ENCODE data around the gene NDRG4. TPM values are rescaled to one million over a fixed set of nuclear protein-coding genes. Genes with fewer than 3 reads are reported as not detected.

The NDRG4 gene, protein sequence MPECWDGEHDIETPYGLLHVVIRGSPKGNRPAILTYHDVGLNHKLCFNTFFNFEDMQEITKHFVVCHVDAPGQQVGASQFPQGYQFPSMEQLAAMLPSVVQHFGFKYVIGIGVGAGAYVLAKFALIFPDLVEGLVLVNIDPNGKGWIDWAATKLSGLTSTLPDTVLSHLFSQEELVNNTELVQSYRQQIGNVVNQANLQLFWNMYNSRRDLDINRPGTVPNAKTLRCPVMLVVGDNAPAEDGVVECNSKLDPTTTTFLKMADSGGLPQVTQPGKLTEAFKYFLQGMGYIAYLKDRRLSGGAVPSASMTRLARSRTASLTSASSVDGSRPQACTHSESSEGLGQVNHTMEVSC
- polyA plus RNA-seq (2012; ENCODE audit: insufficient read depth, insufficient read length) = 3.6 TPM

DNA sequence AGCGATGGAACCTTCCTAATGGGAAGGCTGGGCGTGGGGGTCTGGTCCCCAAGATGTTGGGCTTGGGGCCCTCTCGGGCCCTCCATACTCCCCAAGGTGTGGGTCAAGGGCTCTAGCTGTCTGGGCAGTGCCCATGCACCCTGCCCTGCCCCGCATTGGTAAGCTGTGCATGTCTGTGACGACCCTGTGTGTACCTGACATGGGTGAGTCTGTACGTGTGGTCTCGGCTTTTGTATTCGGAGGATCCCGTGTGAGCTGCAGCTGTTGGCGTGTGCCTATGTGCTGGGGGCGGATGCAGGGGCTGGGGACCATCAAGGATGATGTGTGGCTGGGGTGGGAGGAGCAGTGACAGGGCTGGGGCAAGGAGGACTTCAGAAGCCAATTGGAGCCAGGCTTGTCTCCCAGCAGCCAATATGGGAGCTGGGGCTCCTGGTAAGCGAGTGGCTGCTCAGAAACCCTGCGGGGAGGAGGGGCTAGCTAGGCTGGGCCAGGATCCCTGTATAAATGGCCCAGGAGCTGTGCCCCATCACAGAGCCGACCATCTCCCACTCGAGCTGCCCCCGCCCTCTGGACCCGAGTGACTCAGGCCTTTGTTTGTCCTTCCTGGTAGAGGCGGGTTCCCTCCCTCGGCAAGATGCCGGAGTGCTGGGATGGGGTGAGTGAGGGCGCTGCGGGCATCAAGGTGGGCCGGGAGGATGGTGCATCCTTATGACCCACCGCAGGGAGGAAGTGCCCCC lies at the start of gene NDRG4:
NDRG4 (plus strand) TSS at position 529 of the 737 bp plus-strand sequence; CDS start at position 635, 106 bp downstream.
- peak; percentile 22 for DNase-seq (ENCODE audit: low read depth, low spot score)
- no peak within 1 kb of the TSS for H3K4me3 ChIP-seq (ENCODE audit: low read length)

DNA sequence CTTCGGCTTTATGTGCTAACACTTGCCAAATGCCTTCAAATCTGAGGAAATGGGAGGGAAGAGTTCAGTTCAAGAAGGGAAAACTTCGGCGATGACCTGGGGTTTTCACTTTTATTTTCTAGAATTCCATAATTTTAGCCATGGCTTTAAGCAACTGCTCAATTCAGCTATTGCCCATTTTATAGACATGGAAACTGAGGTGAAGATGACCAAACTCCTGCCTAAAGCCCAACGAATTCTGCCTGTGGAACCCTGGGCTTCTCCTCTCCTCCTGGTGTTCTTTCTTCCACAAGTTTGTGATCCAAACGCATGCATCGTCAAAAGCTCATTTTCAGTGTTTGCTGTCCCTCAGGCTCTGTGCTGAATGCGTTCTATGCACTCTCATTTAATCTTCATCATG lies 49.4 kb upstream of the NDRG4 start:
- DNase-seq (ENCODE audit: low read depth, low spot score) = no peak
- H3K4me3 ChIP-seq (ENCODE audit: low read length) = no peak overlapping the region

DNA sequence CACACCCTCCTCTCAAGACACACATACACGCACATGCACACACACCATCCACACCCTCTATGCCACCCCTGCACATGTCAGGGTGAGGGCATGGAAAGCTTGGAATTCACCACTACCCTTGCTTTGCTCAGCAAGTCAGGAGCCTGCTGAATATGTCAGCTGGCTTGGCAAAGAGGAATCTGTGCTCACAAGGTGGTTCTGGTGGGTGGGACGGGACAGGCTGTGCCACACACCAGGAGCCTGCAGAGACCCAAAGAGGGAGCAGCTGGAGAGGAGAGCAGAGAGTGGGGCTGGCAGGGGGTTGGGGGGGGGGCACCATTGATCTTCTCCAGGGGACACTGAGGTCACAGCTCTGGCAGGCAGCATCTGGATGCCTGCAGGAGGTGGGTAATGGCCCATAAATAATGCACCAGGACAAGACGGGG lies 48.7 kb upstream of the NDRG4 start:
- no peak for DNase-seq (ENCODE audit: low read depth, low spot score)
- no peak overlapping the region for H3K4me3 ChIP-seq (ENCODE audit: low read length)

DNA sequence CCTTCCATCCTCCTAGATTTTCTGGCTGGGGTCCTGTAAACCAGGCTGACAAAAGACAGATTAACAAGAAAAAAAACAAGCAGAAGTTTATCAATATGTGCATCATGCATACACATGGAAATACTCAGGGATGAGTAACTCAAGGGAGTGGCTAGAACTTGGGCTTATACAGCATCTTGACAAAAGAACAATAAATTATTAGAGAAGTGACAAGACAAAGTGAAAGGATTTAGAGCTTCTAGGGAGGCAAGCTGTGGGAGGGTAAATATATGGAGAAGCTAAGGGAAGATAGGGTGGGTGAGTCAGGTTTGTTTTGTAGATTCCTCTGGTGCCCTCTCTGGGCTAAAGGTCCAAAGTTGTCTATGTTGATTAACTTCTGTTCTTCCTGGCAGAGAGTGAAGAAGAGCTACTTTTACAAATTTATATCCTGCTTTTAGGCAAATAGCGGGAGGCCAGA lies 48.0 kb upstream of the NDRG4 start:
- DNase-seq (ENCODE audit: low read depth, low spot score) = no peak
- no peak overlapping the region for H3K4me3 ChIP-seq (ENCODE audit: low read length)

DNA sequence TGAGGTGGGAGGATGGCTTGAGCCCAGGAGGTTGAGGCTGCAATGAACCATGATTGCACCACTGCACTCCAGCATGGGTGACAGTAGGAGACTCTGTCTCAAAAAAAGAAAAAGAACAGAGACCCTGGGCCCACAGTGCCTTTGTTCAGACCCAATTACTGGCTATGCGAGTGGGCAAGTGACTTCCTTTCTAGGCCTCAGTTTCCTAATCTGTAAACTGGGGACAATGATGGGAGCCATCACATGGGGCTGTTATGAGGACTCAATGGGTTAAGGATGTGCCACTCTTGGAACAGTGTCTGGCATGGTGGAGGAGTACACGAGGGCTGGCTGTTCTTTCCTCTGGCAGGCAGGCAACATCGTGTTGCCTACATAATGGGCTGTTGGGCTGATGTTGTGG lies 47.3 kb upstream of the NDRG4 start:
- H3K4me3 ChIP-seq (ENCODE audit: low read length) = no peak overlapping the region
- no peak for DNase-seq (ENCODE audit: low read depth, low spot score)

DNA sequence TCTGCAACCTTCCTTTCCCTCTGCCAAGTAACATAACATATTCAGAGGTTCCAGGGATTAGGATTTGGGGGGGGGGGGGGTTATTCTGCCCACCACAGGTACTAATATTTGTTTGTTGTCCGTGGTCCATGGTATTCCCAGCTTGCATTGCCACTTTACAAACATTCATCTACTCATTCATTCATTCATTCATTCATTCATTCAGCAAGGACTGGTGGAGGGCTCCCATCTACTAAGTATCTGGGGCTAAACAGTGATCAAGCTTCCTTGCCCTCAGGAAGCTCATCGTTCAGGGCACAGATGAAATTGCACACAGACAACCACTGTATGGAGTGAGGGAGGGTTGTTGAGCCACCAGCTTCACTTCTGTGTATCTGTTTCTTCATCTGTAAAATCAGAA lies 45.8 kb upstream of the NDRG4 start:
- no peak overlapping the region for H3K4me3 ChIP-seq (ENCODE audit: low read length)
- DNase-seq (ENCODE audit: low read depth, low spot score) = no peak

DNA sequence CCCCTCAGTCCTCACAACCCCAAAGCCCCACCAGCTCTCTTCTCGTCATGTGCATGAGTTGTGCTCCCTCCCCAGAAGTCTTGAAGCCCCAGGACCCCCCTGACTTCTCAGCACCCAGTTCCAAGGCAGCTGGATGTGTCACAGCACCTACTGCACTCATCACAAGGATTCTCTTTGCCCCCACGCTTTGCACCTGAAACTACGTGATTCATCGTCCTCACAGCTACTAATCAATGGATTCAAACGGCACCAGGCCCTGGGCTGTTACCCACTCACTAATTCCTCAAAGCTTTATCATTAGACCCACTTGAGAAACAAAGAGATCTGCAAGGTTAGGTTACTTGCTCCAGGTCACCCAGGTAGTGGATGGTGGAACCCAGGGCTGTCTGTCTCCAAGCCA lies 45.1 kb upstream of the NDRG4 start:
- DNase-seq (ENCODE audit: low read depth, low spot score) = no peak
- no peak overlapping the region for H3K4me3 ChIP-seq (ENCODE audit: low read length)

DNA sequence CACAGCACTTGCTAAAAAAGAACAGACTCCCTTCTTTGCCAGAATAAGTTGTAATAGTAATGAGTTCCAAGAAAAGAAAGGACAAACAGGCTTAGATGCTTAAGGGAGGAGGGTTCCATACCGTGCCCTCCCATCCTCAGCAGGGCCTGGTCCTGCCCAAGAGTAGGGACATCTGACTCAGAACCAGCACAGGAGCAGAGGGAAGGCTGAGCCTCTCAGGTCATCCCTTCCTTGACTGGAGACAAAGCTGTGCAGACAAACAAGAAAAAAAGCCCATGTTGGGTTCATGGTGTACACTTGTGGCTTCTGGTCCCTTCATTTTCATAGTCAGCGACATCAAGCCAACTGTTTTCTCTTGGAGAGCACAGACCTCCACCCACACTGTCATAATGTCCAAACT lies 44.2 kb upstream of the NDRG4 start:
- no peak for DNase-seq (ENCODE audit: low read depth, low spot score)

DNA sequence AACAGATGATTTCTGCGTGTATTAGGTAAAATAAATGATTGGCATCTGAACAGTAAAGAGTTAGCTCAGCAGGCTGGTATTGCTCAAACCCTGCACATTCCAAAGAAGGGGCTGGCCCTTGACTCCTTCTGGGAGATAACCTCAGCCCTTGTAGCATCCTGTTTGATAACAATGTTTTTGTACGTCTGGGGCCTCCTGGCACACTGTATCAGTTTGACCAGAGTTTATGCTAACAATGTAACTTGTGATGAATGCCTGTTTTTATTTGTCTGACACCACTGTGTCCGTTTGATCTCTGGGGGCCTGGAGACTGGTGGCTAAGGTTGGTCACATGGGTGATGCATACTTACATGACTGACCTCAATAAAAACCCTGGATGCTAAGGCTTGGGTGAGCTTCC lies 43.8 kb upstream of the NDRG4 start:
- no peak overlapping the region for H3K4me3 ChIP-seq (ENCODE audit: low read length)
- no peak for DNase-seq (ENCODE audit: low read depth, low spot score)

More for the DNA sequence above, 44.2 kb upstream of the NDRG4 start:
- H3K4me3 ChIP-seq (ENCODE audit: low read length) = no peak overlapping the region

DNA sequence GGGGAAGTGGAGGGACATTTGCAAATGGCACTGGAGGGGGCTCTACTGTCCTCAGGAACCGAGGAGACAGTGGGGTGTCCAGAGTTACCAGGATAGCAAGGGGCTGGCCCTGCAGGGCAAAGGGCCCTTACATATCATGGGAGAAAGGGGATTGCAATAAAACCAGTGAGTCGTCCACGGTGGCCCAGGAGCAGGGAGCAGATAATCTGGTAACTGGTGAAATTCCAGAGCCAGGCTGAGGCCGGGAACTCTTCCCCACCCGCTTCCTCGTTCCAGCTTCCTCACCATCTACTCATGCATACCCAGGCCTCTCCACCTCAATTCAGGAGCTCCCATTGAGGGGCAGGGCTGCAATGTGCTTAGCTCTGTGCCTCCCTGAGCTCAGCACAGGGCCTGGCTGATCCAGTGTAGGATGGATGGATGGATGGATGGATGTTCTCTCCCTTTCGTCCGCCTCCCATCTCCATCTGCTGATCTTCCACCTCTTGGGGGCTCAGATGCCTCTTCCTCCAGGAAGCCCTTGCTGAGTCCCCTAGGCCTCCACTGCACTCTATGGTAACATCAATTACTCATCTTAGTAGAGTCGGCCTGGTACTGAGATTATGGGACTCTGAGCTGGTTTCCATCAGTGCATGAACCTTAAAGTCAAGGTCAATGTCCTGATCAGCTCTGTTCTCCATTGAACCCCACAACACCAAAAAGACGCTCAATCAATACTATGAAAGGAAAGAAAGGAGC lies 41.2 kb upstream of the NDRG4 start:
- no peak overlapping the region for H3K4me3 ChIP-seq (ENCODE audit: low read length)
- DNase-seq (ENCODE audit: low read depth, low spot score) = no peak

DNA sequence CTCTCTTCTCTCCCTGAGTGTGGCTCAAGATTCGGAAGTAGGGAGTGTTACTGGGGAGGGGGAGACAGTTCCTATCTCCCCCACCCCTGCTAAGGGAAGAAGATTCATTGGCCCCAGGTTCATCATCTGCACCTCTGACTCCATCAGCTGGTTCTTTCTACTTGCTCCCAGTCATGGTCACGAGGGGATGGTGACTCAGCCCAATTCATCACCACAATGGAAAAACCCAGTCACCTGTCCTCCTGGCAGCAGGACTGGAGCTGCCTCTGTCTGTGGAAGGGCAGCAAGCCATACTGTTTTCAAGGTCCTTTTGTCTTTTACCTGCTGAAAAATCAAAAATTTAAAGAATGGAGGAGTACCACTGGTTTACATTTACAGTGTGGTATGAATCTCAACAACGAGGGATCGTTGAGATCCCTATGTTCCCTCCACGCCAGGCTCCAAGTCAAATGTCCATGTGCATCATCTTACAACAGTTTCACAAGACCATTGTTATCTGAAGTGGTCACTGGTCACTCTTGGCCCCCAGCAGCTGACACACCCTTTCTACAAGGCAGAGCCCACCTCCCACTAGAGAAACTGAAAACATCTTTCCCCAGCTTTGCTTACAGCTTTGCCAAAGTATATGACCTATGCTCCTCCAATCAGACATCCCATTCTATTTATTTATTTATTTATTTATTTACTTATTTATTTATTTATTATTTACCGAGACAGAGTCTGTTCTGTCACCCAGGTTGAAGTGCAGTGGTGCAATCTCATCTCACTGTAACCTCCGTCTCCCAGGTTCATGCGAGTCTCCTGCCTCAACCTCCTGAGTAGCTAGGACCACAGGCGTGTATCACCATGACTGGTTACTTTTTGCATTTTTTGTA lies 40.4 kb upstream of the NDRG4 start:
- DNase-seq (ENCODE audit: low read depth, low spot score) = no peak

DNA sequence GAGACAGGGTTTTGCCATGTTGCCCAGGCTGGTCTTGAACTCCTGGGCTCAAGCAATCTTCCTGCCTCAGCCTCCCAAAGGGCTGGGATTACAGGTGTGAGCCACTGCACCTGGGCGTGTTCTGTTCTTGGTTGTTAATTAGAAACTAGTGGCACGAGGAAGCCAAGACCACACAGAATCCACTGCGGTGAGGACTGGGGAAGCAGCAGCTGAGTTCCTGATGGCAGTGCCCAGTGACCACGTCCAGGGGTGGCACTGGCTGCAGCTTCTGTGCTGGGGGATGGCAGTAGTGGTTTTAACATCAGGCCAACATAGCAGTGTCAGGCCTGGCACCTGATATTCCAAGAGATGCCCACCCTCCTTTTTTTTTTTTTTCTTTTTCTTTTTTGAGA lies 39.7 kb upstream of the NDRG4 start:
- no peak overlapping the region for H3K4me3 ChIP-seq (ENCODE audit: low read length)
- DNase-seq (ENCODE audit: low read depth, low spot score) = no peak

More for the DNA sequence above, 40.4 kb upstream of the NDRG4 start:
- H3K4me3 ChIP-seq (ENCODE audit: low read length) = no peak overlapping the region

DNA sequence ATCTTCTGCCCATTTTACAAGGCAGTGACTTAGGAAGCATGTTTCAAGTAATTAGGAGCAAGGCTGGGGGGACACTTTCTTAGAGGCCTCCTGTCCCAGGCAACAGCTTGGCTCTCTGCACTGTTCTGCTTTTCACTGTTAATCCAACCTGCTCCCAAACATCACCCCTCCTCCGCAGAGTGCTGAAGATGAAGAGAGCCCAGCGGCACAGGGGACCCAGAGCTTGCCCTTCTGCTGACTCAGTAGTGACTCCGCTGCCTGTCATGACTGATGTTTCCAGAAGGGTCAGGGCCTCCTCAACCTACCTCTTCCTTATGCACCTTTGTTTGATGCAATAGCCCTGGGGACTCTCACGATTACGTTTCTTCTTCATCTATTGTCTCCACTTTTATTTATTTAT lies 38.9 kb upstream of the NDRG4 start:
- no peak overlapping the region for H3K4me3 ChIP-seq (ENCODE audit: low read length)
- no peak for DNase-seq (ENCODE audit: low read depth, low spot score)

DNA sequence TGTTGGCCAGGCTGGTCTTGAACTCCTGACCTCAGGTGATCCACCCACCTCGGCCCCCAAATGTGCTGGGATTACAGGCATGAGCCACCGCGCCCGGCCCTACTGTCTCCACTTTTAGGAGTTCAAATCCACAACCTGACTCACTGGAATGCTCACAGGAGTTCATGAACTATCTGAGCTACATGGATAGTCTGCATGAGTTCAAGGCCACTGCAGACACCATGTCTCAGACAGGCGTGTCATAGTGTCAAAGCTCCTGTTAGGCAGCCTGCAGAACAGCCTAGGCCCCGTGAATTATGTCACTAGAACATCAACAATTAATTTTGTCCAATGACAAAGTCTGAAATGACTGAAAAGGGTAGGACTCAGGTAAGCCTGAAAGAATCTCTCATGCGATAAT lies 38.3 kb upstream of the NDRG4 start:
- H3K4me3 ChIP-seq (ENCODE audit: low read length) = no peak overlapping the region
- no peak for DNase-seq (ENCODE audit: low read depth, low spot score)

DNA sequence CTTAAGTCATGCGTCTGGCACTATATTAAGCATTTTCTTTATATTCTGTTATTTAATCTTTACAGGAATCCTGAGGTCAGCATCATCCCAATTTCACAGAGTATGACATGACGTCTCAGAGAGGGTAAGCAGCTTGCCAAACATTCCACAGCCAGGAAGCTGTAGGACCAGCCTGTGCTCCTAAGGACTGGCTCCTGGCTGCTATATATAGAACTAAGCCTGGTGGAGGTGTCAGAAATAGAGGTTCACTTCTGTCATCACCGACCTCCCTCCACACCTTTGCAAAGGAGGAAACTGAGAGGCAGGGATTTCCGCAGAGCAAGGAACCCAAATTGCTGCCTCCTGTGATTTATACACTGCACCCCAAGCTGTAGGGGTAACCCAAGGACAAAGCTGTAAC lies 37.9 kb upstream of the NDRG4 start:
- DNase-seq (ENCODE audit: low read depth, low spot score) = no peak
- H3K4me3 ChIP-seq (ENCODE audit: low read length) = no peak overlapping the region

DNA sequence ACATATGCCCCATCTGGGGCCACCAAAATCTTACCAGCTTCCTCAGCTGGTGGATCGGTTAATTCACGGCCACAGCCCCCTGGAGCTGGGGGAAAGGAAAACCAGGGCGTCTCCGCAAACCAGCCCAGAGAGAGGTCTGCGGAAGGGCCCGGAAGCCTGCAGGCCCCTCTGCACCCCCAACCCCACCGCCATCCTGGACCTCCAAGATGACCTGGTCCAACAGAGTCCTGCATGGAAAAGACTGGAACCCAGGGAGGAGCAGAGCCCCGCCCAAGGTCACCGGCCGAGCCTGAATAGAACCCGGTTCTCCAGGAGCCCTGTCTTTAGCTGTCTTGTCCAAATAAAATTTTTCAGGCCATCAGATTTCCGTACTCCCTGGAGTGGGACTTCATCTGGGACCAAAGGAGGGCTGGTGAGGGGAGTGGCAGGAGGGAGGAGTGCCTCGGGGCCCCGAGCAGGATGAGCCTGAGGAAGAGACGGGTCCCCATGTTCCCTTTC lies 37.4 kb upstream of the NDRG4 start:
- DNase-seq (ENCODE audit: low read depth, low spot score) = no peak
- H3K4me3 ChIP-seq (ENCODE audit: low read length) = no peak overlapping the region

DNA sequence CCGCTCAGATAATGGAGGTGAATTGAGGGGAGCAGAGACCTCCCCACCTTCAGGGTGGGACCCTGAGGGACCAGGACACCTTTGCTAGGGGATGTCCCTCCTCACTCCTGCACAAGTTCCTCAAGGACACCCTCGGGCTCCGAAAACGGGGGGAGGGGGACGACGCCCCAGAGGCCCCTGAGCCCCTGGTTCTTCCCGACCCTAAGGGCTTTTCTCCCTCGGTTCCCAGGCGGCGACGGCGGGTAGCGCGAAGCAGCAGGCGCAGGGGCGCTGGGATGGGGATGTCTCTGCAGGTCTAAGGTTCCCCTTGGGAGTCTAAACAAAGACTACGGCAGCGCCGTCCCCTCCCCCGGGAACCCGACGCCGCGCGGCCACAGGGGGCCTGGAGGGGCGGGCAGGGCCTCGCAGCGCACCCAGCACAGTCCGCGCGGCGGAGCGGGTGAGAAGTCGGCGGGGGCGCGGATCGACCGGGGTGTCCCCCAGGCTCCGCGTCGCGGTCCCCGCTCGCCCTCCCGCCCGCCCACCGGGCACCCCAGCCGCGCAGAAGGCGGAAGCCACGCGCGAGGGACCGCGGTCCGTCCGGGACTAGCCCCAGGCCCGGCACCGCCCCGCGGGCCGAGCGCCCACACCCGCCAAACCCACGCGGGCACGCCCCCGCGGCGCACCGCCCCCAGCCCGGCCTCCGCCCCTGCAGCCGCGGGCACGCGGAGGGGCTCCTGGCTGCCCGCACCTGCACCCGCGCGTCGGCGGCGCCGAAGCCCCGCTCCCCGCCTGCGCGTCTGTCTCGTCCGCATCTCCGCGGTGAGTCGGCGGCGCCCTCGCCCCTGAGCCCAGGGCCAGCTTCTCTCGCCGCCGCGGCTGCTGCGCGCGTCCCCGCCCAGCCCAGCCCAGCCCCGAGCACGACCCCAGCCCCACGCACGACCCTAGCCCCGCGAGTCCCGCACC lies 36.7 kb upstream of the NDRG4 start:
- H3K4me3 ChIP-seq (ENCODE audit: low read length) = no peak overlapping the region; the same call in 1 of the 2 replicates
- no peak for DNase-seq (ENCODE audit: low read depth, low spot score)

Data from Jurkat, Clone E6-1 (cell line).